HG03521 (cell line): Measurements from ENCODE around the gene CROT.

Experiments used
- ATAC-seq: cut with Tn5 transposase; IDR thresholded peaks from one replicate; pipeline ENCODE4 v1.9.1; 2021; ENCODE audit warnings: mild to moderate bottlenecking, moderate library complexity; ENCODE audit not compliant: unreplicated experiment

The CROT gene

DNA sequence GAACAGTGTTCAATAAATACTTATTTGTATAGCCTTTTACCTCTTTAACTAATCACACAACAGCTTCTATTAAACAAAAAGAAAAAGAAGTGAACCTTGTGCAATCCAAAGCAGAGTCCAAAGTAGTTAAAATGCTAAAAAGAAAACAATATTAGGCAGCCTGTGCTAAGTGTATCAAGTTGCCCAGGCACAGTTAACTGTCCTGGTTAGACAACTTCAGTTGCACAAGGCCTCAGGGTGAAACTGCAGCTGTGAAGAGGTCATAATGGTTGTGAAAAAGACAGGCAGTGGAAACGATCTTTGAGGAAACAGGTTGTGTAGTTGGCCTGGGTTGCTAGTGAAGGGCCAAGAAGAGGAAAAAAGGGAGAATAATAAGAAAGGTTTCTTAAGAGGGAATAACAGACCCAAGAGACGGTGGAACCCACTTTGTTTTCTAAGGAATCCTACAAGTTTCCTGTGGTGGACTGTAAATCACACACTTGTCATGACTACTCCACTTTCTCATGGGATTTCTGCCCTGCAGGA, 6.0 kb upstream of the CROT start:
- no peak for ATAC-seq

DNA sequence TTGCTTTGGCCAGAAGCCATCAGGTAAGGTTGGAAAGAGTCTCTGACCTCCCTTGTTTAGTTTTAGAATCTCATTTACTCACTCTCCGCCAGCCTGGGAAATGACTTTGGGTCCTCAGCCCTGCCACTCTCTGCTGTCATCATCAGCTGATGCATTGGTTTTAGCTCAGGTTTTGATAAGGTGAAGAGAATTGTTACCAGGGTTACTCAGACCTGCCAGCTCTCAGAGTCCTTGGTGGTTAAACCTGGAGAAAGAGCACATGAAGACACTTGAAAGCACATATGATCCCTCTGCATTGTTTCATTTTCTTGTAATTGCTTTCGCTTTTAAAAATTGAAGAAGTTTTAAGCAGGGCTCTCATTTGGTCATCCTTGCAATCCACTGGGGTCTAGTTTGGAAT, 4.0 kb upstream of the CROT start:
- ATAC-seq: no peak

DNA sequence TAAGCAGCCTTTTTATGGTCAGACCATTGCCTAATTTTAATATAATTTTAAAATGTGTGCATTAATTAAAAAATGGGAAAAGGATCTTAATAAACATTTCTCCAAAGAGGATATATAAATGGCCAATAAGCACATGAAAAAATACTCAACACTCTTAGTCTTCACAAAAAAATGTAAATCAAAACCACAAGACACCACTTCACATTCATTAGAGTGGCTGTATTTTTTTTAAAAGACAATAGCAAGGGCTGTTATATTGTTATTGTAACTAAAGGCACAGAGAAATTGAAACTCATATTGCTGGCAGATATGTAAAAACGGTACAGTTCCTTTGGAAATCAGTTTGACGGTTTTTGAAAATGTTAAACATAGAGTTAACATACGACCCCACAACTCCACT, 3.2 kb upstream of the CROT start:
- no peak for ATAC-seq

DNA sequence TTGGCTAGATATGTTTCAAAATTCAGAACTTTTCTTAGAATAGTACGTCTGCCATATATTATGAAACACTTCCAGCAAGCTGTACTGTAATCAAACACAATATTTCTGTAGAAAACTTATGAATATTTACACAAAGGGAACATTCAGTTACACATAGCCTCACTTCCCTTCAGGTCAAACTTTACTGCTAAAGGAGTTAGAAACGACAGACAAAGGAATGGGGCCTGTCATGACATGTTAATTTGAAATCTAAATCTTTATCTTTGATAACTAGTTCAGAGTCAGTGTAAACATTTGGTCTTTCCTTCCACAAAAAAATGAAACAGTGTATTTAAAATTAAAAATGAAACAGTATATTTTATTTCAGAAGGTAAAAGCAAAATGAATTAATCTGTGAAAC, 1.0 kb upstream of the CROT start:
- ATAC-seq: no peak

DNA sequence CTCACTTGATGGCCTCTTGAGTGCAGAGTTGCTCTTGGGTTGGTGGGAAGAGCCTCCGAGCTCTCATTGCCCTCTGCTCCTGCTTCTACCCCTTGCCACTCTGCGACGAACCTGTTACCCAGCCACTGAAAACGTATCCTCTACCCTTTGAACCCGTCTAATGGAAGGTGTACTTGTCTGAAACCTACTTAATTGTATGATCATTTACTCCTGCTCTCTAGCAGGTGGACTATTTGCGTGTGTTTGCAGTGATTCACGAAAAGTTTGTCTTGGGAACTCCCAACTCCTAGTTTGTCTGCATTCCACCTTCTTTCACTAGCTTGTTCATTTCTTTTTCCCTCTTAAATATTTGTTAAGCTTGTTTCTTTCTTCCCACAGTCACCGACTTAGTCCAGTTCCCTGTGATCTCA, 503 bp downstream of the CROT start:
- no peak for ATAC-seq

DNA sequence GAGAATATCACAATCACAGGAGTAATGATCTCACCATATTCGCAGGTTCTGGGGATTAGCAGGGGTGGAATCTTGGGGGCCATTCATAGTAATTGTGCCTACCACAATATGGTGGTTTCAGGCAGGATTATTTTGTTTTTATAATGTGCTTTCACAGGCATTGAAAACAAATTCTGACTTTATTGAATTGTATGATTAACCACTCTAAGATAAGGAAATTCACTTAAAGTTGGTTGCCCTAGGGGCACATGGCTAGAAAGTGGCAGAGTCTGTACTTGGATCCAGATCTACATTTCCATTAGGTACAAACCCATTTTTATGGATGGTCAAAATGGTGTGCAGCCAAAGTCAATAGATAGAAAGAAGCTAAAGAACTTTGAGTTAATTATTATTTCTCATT, 1.7 kb downstream of the CROT start:
- ATAC-seq: no peak

DNA sequence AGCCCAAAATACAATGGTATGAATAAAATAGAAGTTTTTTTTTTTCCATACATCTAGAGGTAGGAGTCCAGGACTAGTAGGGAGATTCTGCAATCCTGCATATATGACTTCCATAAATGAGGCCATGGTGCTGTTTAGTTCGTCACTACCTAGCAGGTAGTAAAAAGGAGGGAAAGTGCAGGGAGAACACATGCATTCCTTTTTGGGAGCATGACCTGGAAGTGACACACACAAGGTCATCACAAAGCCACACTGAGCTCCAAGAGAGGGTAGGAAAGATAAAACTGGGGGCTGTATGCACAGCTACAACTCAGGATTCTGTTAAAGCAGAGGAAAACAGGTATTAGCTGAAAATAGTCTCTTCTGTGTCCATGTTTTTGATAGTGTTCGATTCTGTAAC, 2.2 kb downstream of the CROT start:
- no peak for ATAC-seq

DNA sequence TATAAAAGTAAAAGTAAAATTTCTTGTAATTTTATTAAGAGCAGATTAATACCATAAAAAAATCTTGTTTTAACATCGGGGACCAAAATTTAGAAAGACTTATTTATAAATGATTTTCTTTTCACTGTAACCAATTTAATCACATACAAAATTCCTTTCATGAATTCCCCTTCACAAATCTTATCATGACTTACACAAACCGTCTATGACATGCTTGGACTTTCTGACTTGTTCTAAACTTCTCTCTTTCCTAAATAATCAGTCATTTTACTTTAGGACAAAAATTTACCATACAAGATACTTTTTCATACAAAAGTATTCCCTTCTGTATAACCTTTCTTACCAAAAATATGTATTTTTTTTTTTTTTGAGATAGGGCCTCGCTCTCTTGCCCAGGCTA, 9.3 kb downstream of the CROT start:
- ATAC-seq: no peak

DNA sequence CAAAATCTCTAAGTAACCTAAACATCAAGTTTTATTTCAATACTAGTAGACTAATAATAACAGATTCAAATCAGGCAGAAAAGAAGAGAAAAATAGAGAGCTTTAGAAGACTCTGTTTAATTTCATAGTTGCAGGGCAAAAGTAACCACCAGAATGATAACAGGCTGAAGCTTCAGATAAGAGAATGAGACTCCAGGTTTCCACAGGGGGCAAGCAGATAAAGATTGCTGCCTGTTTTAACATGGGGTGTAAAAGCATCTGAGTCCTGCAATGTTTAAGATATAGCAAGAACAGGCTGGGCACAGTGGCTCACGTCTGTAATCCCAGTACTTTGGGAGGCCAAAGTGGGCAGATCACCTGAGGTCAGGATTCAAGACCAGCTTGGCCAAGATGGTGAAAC, 11.0 kb downstream of the CROT start:
- no peak for ATAC-seq

DNA sequence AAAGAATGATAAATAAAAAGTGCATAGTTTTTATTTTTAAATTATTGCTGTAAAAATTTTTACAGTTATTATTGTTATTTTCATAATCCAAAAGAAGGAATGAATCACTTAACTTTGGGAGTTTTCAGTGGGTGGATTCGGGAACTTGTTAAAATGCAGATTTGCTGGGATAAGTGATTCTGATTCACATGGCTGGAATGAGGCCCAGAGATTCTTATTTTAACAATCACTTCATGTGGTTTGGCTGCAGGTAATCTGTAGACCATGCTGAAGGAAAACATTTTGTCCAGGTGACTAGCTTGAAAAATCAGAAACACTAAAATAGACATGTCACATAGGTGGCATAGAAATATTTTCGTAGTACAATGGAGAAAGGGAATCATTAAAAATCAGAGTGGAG, 13.9 kb downstream of the CROT start:
- ATAC-seq: no peak

DNA sequence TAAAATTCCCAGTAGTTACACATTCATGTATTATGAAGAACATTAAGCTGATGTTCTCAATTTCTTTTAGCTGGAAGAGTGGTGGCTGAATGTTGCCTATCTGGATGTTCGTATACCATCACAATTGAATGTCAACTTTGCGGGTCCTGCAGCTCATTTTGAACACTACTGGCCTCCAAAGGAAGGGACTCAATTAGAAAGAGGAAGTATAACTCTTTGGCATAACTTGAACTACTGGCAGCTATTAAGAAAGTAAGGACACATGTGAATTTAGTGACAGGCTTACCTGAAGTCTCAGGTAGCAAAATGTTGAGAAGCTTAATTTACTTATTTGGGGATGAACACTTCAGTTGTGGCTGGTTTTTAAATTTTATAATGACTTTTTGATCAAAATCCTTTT, 15.9 kb downstream of the CROT start:
- no peak for ATAC-seq

DNA sequence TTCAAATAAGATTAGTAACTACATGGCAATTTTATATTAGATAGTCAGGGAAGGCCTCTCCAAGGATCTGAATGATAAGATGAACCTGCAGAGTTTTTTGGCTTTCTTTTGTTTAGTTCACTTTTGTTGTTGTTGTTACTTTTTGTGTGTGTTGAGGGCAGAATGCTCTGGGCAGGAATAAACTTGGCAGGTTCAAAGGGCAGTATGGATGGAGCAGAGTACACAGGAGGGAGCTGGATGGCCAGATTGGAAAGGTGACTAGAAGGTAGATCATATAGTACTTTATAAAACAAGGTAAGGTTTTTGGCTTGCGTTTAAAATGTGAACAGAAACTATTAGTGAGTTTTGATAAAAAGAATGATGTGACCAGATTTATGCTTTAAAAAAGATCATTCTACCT, 17.9 kb downstream of the CROT start:
- ATAC-seq: no peak

DNA sequence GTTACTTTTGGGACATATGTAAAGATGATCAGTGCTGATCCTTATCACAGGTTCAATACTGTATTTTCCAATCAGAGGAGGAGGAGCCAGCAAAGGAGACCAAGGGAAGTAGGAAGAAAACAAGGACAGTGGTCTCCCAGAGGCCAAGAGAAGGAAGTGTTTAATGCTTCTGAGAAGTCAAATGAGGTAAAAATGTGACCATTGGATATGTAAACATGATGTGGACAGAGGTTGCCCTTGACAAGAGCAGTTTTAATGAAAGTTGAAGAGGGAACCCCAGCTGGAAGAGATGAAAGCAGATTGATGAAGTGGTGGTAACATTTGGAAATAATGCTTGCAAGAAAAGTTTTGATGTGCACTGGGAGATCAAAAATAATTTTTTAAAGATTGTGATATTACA, 18.8 kb downstream of the CROT start:
- no peak for ATAC-seq

DNA sequence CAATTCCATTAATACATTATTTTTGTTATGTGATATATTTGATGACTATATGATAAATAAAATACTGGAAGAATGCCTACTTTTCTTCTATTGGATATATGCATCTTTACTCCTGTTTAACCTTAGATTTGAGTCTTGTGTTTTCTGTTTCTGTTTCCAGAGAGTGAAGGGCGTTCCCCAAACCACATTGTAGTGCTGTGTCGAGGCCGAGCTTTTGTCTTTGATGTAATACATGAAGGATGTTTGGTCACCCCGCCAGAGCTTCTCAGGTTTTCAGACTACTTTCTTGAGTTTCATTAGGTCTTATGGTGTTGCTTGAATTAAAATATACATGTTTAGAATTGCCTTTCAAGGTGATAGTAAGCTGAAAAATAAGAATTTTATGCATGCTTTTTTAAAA, 23.8 kb downstream of the CROT start:
- no peak for ATAC-seq

DNA sequence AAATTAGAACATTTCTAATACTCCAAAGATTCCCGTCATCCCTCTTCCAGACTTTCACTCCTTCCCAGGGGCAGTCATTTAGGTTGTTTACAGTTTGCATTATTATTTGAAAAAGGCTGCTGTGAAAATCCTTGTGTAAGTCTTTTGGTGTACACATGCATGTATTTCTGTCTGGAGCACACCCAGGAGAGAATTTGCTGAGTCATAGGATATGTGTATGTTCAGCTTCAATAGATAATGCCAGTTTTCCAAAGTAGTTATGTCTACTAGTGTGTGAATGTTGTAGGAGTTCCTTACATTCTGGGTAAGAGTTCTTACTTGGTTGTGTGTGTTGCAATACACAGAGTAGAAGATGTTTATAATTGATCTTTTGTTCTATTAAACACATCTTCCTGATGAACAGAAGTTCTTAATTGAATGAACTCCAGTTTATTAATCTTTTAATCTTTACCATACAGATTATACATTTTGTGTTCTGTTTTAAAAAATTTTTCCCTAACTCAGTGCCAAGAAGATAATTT, 25.3 kb downstream of the CROT start:
- ATAC-seq: no peak

DNA sequence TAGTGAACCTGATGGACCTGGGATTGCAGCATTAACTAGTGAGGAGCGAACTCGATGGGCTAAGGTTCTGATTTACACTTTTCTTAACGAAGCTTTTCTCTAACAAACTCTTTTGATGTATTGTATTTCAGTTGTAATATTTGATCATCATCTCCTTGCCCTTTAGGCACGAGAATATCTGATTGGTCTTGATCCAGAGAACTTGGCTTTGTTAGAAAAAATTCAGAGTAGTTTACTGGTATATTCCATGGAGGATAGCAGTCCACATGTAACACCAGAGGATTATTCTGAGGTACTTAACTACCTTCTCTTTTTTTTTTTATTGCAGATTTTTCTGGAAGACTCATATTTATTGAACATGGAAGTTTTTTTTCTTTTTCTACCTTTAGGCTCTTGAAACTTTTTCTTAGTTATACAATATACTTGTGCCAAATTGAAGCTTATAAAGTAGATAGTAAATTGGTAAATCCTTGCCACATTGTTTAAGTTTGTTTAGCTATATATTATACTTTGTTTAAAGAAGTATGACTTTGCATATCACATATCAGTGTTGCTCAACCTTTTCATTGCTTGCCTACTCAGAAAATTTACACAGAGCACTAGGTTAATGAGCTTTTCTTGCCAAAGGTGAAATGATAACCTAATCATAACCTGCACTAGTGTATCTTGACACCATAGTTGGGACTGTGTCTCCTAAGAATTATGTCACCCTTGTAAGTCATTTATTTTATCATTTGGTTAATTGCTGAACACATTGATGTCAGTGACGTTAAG, 30.4 kb downstream of the CROT start:
- ATAC-seq: no peak

DNA sequence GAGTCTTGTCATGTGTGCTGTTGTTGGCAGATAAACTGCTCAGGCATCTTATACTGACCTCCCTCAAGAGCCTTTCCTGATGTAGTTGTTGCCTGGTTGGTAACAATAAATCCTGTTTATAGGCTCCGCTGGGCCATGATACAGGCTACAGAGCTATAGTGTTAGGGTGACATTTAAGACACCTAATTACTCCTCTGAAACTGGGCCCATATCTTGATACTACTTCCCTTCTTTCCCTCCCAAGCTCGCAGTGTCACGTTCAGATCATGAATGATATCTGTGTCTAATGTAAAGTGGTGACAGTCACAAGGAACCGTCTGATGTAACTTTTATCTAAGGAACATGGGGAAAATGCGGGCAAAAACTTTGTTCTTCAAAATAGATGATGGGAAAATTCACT, 35.4 kb downstream of the CROT start:
- no peak for ATAC-seq

DNA sequence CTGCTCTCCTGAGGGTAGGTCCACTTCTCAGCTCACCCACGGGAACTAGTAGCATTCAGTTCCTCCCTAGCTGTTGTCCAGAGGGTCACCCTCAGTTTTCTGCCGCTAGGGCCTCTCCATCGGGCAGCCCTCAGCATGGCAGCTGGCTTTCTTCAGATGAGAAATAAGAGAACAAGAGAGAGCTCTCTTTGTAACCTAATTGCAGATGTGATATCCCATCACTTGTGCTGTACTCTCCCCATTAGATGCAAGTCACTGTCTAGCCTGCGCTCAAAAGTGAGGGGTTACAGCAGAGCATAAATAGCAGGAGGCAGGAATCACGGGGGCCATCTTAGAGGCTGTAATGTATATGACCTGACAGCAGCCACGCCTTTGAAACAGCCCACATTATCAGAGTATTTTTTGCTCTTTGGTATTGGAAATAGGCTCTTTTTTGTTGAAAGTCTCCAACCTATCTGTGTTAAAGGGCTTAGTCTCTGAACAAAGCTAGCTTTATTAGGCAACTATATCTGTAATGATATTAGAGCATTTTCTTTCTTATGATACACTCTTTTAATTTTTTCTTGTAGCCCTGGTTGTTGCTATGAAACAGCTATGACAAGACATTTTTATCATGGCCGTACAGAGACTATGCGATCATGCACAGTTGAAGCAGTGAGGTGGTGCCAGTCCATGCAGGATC, 45.7 kb downstream of the CROT start:
- no peak for ATAC-seq

DNA sequence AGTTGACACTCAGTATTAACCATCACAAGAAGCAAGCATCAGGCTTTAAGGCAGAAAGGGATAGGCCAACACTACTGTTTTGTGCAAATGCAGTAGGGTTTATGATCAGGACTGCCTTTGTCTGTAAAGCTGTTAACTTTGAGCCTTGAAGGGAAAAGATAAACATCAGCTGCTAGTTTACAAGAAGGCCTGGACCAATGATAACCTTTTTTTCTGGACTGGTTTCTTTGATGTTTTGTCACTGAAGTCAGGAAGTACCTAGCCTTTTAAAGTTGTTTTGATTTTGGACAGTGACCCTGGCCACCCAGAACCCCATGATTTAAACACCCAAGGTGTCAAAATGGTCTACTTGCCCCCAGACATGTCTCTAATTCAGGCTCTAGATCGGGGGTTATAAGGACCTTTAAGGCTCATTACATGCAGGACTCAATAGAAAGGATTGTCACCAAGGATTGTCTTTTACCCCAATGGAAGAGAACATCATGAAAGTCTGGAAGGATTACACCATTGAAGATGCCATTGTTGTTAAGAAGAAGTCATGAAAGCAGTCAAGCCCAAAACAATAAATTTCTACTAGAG, 50.1 kb downstream of the CROT start:
- no peak for ATAC-seq

DNA sequence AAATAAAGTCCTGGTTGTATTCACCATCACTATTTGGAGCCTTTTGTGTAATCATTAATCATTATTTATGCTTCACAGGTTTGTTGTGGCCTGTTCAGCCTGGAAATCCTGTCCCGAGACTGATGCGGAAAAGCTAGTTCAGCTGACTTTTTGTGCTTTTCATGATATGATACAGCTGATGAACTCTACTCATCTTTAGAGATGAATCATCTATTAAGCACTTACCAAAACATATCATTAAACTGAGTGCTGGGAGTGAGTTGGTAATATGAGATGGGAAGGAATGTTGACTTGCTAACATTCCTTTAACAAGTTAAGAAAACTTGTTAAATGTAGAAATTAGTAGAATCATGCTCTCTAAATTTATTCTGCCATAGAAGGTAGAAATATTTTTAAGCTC, 53.0 kb downstream of the CROT start:
- ATAC-seq: no peak

DNA sequence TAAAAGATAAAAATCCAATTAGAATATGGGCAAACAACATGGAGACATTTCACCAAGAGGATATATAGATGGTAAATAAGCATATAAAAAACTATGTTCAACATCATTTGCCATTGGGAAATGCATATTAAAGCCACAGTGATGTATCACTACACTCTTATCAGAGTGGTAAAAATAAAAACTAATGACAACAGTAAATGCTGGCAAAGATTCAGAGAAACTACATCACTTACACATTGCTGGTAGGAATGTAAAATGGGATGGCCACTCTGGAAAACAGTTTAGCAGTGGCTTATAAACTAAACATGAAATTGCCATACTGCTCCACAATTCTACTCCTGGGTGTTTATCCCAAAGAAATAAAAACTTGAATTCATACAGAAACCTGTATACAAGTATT, 59.2 kb downstream of the CROT start:
- no peak for ATAC-seq

DNA sequence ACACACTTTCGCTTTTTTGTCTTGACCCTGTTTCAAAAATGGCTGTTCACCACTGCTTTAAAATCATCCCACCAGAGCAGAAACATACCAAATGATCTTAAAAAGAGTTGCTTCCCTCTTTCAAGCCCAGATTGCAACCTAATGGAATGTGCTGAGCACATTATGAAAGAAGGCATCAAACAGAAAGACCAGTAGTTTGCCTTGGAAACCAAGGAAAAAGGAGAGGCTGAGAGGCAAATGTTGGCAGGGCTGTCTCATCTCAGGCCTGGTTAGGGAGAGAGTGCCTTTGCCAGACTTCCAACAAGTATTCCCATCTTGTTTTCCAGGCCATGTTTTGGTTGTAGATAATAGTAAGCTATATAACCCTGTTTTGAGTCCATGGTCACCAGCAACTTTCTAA, 65.7 kb downstream of the CROT start:
- no peak for ATAC-seq
